HG03442 (cell line): Measurements from ENCODE around the gene CAP1.
A peak's percentile ranks its signal among the peaks of the same experiment; 100 is the strongest.

Experiments used
- ATAC-seq: cut with Tn5 transposase; IDR thresholded peaks from one replicate; pipeline ENCODE4 v1.9.1; 2021; ENCODE audit warnings: mild to moderate bottlenecking, moderate library complexity; ENCODE audit not compliant: unreplicated experiment

CAP1 gene

DNA sequence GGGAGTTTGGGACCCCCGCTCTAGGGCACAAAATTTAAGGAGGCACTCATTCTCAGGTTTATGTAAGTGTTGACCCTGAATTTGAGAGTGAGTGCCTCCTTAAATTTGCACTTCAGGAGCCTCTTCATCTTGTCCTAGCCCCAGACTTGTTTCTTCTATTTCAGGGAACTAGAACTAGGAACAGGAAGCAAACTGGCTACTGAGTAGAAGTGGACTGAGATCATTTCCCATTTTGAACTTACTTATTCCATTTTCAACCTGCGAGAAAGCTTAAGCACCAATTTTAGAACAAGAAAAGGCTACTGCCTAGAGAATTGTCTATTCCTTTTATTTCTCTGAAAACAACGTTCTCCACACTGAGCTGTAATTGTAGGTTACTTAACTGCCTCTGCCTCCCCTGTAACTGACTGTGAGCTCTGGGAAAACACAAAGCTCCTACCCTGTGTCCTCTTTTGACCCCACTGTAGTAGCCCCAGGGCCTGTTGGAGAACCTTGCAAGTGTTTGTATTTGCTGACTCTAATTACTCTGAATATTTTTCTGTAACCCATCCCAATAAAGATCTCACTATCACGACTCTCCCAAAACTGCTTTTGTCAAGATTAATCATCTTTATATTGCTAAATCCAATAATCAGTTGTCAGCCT, 54.1 kb downstream of the CAP1 start:
- ATAC-seq: no peak

DNA sequence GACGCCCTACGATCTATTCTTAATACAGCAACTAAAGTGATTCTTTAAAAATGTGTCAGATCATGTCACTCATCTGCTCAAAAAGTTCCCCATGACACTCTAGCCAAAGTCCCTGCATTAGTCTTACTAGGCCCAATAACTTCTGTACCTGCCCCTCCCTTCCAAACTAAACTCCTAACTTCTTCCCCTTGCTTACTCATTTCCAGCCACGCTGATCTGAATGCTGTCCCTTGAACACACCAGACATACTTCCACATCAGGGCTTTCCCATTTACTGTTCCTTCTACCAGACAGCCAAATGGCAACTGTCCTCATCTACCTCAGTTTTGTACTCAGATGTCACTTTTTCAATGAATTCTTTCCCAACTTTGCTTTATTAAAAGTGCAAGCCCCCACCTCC, 55.3 kb downstream of the CAP1 start:
- no peak for ATAC-seq

DNA sequence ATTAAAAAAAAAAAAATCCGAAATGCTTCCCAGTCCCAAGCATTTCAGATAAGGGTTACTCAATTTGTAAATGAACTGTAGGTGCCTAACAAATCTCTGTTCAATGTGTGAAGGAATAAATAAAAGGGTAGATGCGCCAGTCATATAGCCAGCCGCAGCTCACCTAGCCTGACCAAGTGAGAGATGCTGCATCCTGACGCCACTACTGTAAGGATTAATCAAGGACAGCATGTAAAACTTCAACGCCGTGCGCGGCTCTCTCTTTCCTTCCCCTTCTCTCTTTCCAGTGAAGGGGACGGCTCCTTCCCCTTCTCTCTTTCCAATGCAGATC, 56.1 kb downstream of the CAP1 start:
- peak; percentile 17 for ATAC-seq

DNA sequence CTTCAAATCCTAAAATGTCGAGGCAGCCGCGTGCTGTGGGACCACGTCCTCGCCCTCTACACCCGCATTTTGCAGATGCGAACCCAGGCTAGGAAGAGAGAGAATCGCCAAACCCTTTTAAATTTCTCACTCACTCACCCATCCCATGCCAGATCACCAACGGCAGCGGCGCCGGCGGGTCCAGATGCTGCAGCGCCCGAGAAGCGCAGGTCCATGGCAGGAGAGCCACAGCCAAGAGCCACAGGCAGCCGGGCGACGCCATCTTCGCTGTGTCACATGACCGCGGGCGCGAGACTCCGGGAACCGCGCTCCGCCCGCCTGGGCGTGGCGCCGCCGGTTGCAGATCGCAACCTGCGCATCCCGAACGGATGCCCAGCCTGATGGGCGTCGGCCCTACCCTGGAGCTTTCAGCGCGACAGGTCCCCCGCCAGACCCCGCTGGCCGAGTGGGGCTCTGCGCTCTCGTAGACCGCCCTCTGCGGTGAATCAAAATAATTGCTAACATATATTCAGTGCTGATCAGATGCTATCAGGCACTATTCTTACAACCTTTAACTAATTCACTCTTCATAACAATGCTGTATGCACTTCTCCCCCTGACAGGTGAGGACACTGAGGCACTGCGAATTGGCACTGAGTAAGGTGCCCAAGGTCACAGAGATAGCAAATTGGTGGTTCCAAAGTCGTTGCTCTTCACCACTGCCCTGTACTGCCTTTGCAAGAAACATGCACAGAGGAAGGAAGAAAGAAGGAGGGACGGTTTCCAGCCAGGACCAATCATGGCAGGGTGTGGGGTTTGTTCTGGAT, 56.7 kb downstream of the CAP1 start, which contains the start of gene PPT1:
PPT1 (minus strand) TSS at position 276 of the 806 bp plus-strand sequence; CDS start at position 262, 14 bp downstream.
- peak; percentile 81 for ATAC-seq

DNA sequence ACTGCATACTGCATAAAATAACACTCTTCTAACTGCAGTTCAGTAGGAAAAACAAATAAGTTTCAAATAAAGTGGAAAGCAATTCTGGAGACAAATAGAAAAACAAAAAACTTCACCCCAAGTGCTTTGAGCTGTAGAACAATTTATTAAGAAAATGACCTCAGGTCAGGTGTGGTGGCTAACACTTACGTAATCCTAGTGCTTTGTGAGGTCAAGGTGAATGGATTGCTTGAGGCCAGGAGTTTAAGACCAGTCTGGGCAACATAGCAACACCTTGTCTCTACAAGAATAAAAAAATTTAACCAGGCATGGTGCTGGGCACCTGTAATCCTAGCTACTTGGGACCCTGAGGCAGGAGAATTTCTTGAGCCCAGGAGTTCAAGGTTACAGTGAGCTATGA, 61.5 kb downstream of the CAP1 start:
- ATAC-seq: no peak

DNA sequence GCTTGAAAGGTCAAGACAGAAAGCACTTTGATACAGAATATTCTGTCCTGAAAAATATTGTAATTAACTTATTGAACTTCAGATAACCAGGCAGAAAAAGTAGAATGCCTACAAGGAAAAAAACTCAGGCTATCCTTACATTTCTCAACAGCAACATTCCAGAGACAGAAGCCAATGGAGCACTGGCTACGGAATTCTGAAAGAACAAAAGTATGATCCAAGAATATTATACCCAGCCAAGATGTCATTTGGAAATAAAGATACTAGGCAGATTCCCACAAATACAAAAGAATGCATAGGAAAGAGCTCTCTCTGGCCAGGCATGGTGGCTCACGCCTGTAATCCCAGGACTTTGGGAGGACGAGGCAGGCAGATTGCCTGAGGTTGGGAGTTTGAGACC, 62.4 kb downstream of the CAP1 start:
- no peak for ATAC-seq

DNA sequence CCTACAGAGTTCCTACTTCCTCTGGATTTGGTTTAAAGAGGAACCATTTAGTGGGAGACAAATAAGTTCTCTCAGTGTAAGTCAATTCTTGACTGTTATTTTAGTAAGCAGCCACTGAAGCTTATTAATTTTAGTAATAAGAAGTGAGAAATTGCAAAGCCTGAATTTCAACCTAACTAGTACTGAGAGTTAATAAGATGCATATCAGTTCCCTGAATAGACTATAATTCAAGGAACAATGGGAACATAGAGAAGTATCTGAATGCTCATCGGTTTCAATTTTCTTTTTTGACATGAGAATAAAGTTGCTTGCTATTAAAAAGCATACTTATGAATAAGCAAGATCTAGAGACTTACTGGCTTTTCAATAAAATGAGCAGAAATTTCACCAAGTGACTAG, 64.5 kb downstream of the CAP1 start:
- no peak for ATAC-seq

DNA sequence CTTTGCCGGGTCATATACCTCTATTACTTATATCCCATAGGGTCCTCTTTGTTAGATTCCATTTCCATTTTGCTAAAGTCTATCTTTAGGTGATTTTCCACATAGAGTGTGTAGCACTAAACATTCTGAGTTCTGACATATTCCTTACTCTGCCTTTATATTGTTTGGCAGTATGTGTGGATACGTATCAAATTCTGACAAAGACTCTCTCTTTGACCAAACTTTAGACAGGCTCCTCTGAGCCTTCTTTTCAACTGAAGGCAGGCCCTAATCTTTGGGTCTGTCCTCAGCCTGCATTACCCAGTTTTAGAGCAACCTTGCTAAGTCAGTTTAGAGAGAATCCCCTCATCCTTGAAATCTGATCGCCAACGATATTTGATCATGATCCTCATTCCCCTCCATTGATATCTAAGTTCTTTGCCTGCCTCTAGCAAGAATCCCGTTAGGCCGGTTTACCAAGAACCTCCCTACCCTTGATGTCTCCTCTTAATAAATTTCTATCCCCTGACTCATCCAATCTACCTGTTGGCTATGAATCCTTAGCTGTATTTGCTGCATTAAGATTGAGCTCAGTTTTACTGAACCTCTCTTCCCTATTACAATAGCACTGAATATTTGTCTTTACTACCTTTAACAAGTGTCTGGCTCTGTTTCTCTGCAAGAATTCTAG, 66.9 kb downstream of the CAP1 start:
- ATAC-seq: no peak

DNA sequence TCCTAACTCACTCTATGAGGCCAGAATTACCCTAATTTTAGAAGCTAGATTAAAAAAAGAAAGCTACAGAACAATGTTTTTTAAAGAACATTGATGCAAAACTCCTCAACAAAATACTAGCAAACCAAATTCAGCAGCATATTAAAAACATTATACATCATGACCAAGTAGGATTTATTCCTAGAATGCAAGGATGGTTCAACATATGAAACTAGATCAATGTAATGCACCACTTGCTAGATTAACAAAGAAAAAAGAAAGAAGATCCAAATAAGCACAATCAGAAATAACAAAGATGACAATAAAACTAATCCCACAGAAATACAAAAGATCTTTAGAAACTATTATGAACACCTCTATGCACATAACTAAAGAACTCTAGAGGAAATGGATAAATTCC, 69.9 kb downstream of the CAP1 start:
- no peak for ATAC-seq

DNA sequence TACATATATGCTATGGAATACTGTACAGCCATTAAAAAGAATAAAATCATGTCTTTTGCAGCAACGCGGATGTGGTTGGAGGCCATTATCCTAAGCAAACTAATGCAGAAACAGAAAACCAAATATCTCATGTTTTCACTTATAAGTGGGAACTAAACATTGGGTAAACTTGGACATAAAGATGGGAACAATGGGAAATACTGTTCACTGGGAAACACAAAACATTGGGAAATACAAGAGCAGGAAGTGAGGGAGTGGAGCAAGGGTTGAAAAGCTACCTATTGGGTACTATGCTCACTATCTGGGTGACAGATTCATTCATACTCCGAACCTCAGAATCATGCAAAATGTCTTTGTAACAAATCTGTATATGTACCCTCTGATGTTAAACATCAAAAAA, 73.9 kb downstream of the CAP1 start:
- ATAC-seq: no peak

DNA sequence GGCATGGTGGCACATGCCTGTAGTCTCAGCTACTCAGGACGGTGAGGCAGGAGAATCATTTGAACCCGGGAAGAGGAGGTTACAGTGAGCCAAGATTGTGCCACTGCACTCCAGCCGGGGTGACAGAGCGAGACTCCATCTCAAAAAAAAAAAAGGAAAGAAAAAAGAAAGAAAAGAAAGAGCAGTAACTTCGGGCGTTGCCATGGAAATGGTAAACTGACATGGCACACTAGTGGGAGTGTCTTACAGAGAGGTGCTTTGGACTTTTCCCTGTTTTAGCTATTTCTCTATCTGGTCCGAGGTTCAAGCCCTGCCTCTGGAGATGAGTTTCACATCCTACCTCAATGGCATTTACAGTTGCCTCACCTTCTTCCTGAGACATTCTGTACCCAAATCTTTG, 79.6 kb downstream of the CAP1 start:
- ATAC-seq: no peak
